ENCODE results near the gene IKZF2. TPM values are rescaled to one million over a fixed set of nuclear protein-coding genes. Genes with fewer than 3 reads are reported as not detected.
"Not testable (repeated sequence)": the region's sequence is repeated elsewhere in the genome, so short reads cannot be mapped to it uniquely, and the experiment has no call there.

Gene IKZF2
- total RNA-seq, 2 experiments from 2014 or later = 20.0 to 45.1 TPM

GRCh38 chr2:213022987-213023386 is 128.4 kb downstream of the IKZF2 start:
- Histone ChIP-seq H4K20me1 (ENCODE audit: insufficient read depth, low read length) (no peaks in the 10 kb centered on the region), H2AFZ (ENCODE audit: low read length) (peak overlapping the region; percentile 14; the same call in 1 of the 2 replicates), H3K9me2 (ENCODE audit: insufficient read depth, low read length) (no peaks in the 10 kb centered on the region), H3K79me2 (ENCODE audit: insufficient read depth, low read depth, low read length) (no peaks in the 10 kb centered on the region), H3K9me3 (ENCODE audit: low read length) (no peaks in the 10 kb centered on the region), H3K4me3 (ENCODE audit: low read depth, low read length, poor library complexity, severe bottlenecking) (no peak overlapping the region), H3K4me2 (ENCODE audit: low read length) (peak overlapping the region; percentile 51), H3K4me1 (ENCODE audit: insufficient read depth, low read length, poor library complexity, severe bottlenecking) (peaks cover 17% of the 10 kb centered on the region), H3K36me3 (ENCODE audit: insufficient read depth, low read length) (peaks cover 20% of the 10 kb centered on the region), H3K27ac (ENCODE audit: low read depth, low read length, poor library complexity, severe bottlenecking) (peak overlapping the region; percentile 64)
- DNase-seq (ENCODE audit: low spot score) = peak; percentile 65
- ChIA-PET CTCF (ENCODE audit: unreplicated experiment) (no interaction called here), POLR2A (interaction anchor here (0.6 to 4.5 kb wide), 10 partner anchors 9 to 535 kb away, joined by 3 to 21 read pairs (median 3); no protein-coding TSS in a partner anchor)
- TF ChIP-seq CTCF (conservative IDR thresholded peaks at IDR 0.05; ENCODE audit: low read length) (no peak), EZH2phosphoT487 (IDR thresholded peaks at IDR 0.05; ENCODE audit: borderline replicate concordance, low read depth, low read length) (no peak)
- no TSS peak for BruUV-seq (replicated peaks)
- intact Hi-C loops (cut with micrococcal nuclease; ENCODE audit: unreplicated experiment) = no loop called here

GRCh38 chr2:213021971-213022899 is 129.2 kb downstream of the IKZF2 start:
- Histone ChIP-seq H3K79me2 (ENCODE audit: insufficient read depth, low read depth, low read length) (no peaks in the 10 kb centered on the region), H3K27ac (ENCODE audit: low read depth, low read length, poor library complexity, severe bottlenecking) (peak overlapping the region; percentile 64), H3K9me2 (ENCODE audit: insufficient read depth, low read length) (no peaks in the 10 kb centered on the region), H3K4me3 (ENCODE audit: low read depth, low read length, poor library complexity, severe bottlenecking) (no peak overlapping the region), H3K4me2 (ENCODE audit: low read length) (peak overlapping the region; percentile 51), H2AFZ (ENCODE audit: low read length) (no peak overlapping the region; the same call in 1 of the 2 replicates), H3K9me3 (ENCODE audit: low read length) (no peaks in the 10 kb centered on the region), H3K36me3 (ENCODE audit: insufficient read depth, low read length) (peaks cover 20% of the 10 kb centered on the region), H4K20me1 (ENCODE audit: insufficient read depth, low read length) (no peaks in the 10 kb centered on the region), H3K4me1 (ENCODE audit: insufficient read depth, low read length, poor library complexity, severe bottlenecking) (peaks cover 17% of the 10 kb centered on the region)
- ChIA-PET POLR2A (interaction anchor here (0.6 to 4.5 kb wide), 12 partner anchors 8 to 1188 kb away, joined by 3 to 21 read pairs (median 3); no protein-coding TSS in a partner anchor), CTCF (ENCODE audit: unreplicated experiment) (no interaction called here)
- TF ChIP-seq CTCF (conservative IDR thresholded peaks at IDR 0.05; ENCODE audit: low read length) = no peak
- TF ChIP-seq EZH2phosphoT487 (IDR thresholded peaks at IDR 0.05; ENCODE audit: borderline replicate concordance, low read depth, low read length) = no peak
- no TSS peak for BruUV-seq (replicated peaks)
- intact Hi-C loops (cut with micrococcal nuclease; ENCODE audit: unreplicated experiment) = no loop called here
- DNase-seq (ENCODE audit: low spot score) = no peak

- DNase-seq (ENCODE audit: low spot score); H3K79me2 ChIP-seq (ENCODE audit: insufficient read depth, low read depth, low read length); BruUV-seq (replicated peaks); H3K4me2 ChIP-seq (ENCODE audit: low read length); H4K20me1 ChIP-seq (ENCODE audit: insufficient read depth, low read length); H2AFZ ChIP-seq (ENCODE audit: low read length); intact Hi-C loops (cut with micrococcal nuclease; ENCODE audit: unreplicated experiment); H3K9me3 ChIP-seq (ENCODE audit: low read length); H3K4me3 ChIP-seq (ENCODE audit: low read depth, low read length, poor library complexity, severe bottlenecking); H3K27ac ChIP-seq (ENCODE audit: low read depth, low read length, poor library complexity, severe bottlenecking); H3K9me2 ChIP-seq (ENCODE audit: insufficient read depth, low read length); CTCF ChIA-PET (ENCODE audit: unreplicated experiment): not testable (repeated sequence)
- Histone ChIP-seq H3K4me1 (ENCODE audit: insufficient read depth, low read length, poor library complexity, severe bottlenecking) (peaks cover 17% of the 10 kb centered on the region), H3K36me3 (ENCODE audit: insufficient read depth, low read length) (peaks cover 20% of the 10 kb centered on the region)
- POLR2A ChIA-PET = interaction anchor here (1.1 kb wide), 1 partner anchor 18 kb away, joined by 3 read pairs; no protein-coding TSS in a partner anchor
Measured at GRCh38 chr2:213020913-213021312, 130.5 kb downstream of the IKZF2 start.

Measured in OCI-LY7 (cell line).